Muscle of leg (tissue), 11 donors: Measurements from ENCODE around the gene PPP1R12B. TPM values are rescaled to one million over a fixed set of nuclear protein-coding genes. Genes with fewer than 3 reads are reported as not detected.

Experiments
- DNase-seq: peaks from one replicate; pipeline ENCODE4 v3.0.0; 2013
- H3K27ac ChIP-seq: one replicate; pipeline ENCODE4 v1.5.1; 2013; ENCODE audit warnings: mild to moderate bottlenecking, low read length, control low read depth
- H3K27me3 ChIP-seq: one replicate; pipeline ENCODE4 v1.6.1; 2013; ENCODE audit warnings: low read length; ENCODE audit not compliant: control insufficient read depth, insufficient read depth
- H3K36me3 ChIP-seq: one replicate; pipeline ENCODE4 v1.6.1; 2013; ENCODE audit warnings: low read length; ENCODE audit not compliant: control insufficient read depth, insufficient read depth
- H3K4me1 ChIP-seq: one replicate; pipeline ENCODE4 v1.6.1; 2013; ENCODE audit warnings: low read length; ENCODE audit not compliant: control insufficient read depth, insufficient read depth
- H3K4me3 ChIP-seq: one replicate; pipeline ENCODE4 v1.5.1; 2013; ENCODE audit warnings: low read length, control low read depth
- H3K9me3 ChIP-seq: replicated peaks from 2 replicates; pipeline ENCODE4 v1.6.1; 2013; ENCODE audit warnings: low read depth, low read length; ENCODE audit not compliant: control insufficient read depth
- WGBS: methylation state at CpG from one replicate; pipeline ENCODE4 v1.1.5; 2013; ENCODE audit warnings: missing lambda C conversion rate; ENCODE audit not compliant: insufficient coverage; 5-methylcytosine and 5-hydroxymethylcytosine counted together
- polyA plus RNA-seq, 8 donors: library from polyadenylated mRNA; unstranded; fragments of 120-200 nt; gene quantifications; one replicate each; pipeline versions ENCODE4 v1.2.1 to v1.2.3, GENCODE V29; 2013; ENCODE audit warnings: inconsistent platforms in 1 of 8, low replicate concordance in 1 of 8; ENCODE audit not compliant: insufficient read length in 8 of 8, insufficient read depth in 1 of 8
- total RNA-seq: library from RNA; stranded (reverse); fragments of 120-200 nt; gene quantifications from one replicate; pipeline ENCODE4 v1.2.4, GENCODE V29; 2013

The PPP1R12B gene
- total and polyA plus RNA-seq, 9 donors, result 49.8 to 81.8 (median 71.6) TPM

GRCh38 chr1:202563818-202564217, 215.3 kb downstream of the PPP1R12B start:
- Histone ChIP-seq H3K27ac (no peak overlapping the region), H3K27me3 (no peaks in the 10 kb centered on the region), H3K4me1 (peaks cover 18% of the 10 kb centered on the region), H3K36me3 (peaks cover 13% of the 10 kb centered on the region), H3K4me3 (no peak overlapping the region), H3K9me3 (no peaks in the 10 kb centered on the region)
- no CpG with 5 or more reads among the region's 1 CpG for WGBS
- DNase-seq, result no peak

- H3K9me3 ChIP-seq, result no peaks in the 10 kb centered on the region
- H3K4me1 ChIP-seq, result peaks cover 28% of the 10 kb centered on the region
- no peak for DNase-seq
- H3K27ac ChIP-seq, result no peak overlapping the region
- no CpG with 5 or more reads among the region's 2 CpGs for WGBS
- H3K36me3 ChIP-seq, result peaks cover 18% of the 10 kb centered on the region
- no peak overlapping the region for H3K4me3 ChIP-seq
- H3K27me3 ChIP-seq, result no peaks in the 10 kb centered on the region
Measured at GRCh38 chr1:202564958-202565495, 216.5 kb downstream of the PPP1R12B start.

GRCh38 chr1:202565890-202566602, 217.5 kb downstream of the PPP1R12B start:
- H3K4me1 ChIP-seq, result peaks cover 32% of the 10 kb centered on the region
- H3K27ac ChIP-seq, result peak overlapping the region; percentile 67
- H3K9me3 ChIP-seq, result no peaks in the 10 kb centered on the region
- no peaks in the 10 kb centered on the region for H3K27me3 ChIP-seq
- peak; percentile 61 for DNase-seq
- 100% methylated on average over 1 of the region's 2 CpGs for WGBS
- H3K4me3 ChIP-seq, result no peak overlapping the region
- H3K36me3 ChIP-seq, result peaks cover 23% of the 10 kb centered on the region

GRCh38 chr1:202567738-202568137, 219.2 kb downstream of the PPP1R12B start:
- Histone ChIP-seq H3K4me3 (no peak overlapping the region), H3K4me1 (peaks cover 30% of the 10 kb centered on the region), H3K27me3 (no peaks in the 10 kb centered on the region), H3K27ac (peak overlapping the region; percentile 67), H3K9me3 (no peaks in the 10 kb centered on the region), H3K36me3 (peaks cover 27% of the 10 kb centered on the region)
- peak; percentile 90 for DNase-seq
- WGBS, result 80% methylated on average over 2 of the region's 4 CpGs

GRCh38 chr1:202568410-202568809, 219.9 kb downstream of the PPP1R12B start:
- Histone ChIP-seq H3K4me1 (peaks cover 30% of the 10 kb centered on the region), H3K27ac (peak overlapping the region; percentile 67), H3K36me3 (peaks cover 30% of the 10 kb centered on the region), H3K27me3 (no peaks in the 10 kb centered on the region), H3K4me3 (no peak overlapping the region), H3K9me3 (no peaks in the 10 kb centered on the region)
- DNase-seq, result peak; percentile 94
- WGBS, result no CpG with 5 or more reads among the region's 2 CpGs

GRCh38 chr1:202568826-202569225, 220.3 kb downstream of the PPP1R12B start:
- H3K27me3 ChIP-seq, result no peaks in the 10 kb centered on the region
- no CpG with 5 or more reads among the region's 4 CpGs for WGBS
- no peaks in the 10 kb centered on the region for H3K9me3 ChIP-seq
- peak overlapping the region; percentile 67 for H3K27ac ChIP-seq
- peaks cover 30% of the 10 kb centered on the region for H3K4me1 ChIP-seq
- peaks cover 32% of the 10 kb centered on the region for H3K36me3 ChIP-seq
- DNase-seq, result peak; percentile 62
- no peak overlapping the region for H3K4me3 ChIP-seq

GRCh38 chr1:202569393-202570322, 221.2 kb downstream of the PPP1R12B start:
- Histone ChIP-seq H3K4me1 (peaks cover 30% of the 10 kb centered on the region), H3K27me3 (no peaks in the 10 kb centered on the region), H3K4me3 (no peak overlapping the region), H3K36me3 (peaks cover 31% of the 10 kb centered on the region), H3K27ac (peak overlapping the region; percentile 67), H3K9me3 (no peaks in the 10 kb centered on the region)
- DNase-seq, result peak; percentile 36

- 83% methylated on average over 2 of the region's 3 CpGs for WGBS
- peaks cover 33% of the 10 kb centered on the region for H3K4me1 ChIP-seq
Measured at GRCh38 chr1:202571719-202572339, 223.3 kb downstream of the PPP1R12B start.

GRCh38 chr1:202572867-202573266, 224.4 kb downstream of the PPP1R12B start:
- Histone ChIP-seq H3K4me1 (peaks cover 35% of the 10 kb centered on the region), H3K27ac (no peak overlapping the region), H3K36me3 (peaks cover 37% of the 10 kb centered on the region), H3K9me3 (no peaks in the 10 kb centered on the region), H3K4me3 (no peak overlapping the region), H3K27me3 (no peaks in the 10 kb centered on the region)
- DNase-seq, result no peak
- WGBS, result no CpG with 5 or more reads among the region's 1 CpG

More at GRCh38 chr1:202571719-202572339, 223.3 kb downstream of the PPP1R12B start:
- Histone ChIP-seq H3K27me3 (no peaks in the 10 kb centered on the region), H3K4me3 (no peak overlapping the region), H3K27ac (no peak overlapping the region), H3K9me3 (no peaks in the 10 kb centered on the region), H3K36me3 (peaks cover 43% of the 10 kb centered on the region)
- peak; percentile 43 for DNase-seq
